Activated CD4-positive, alpha-beta T cell treated with anti-CD3 and anti-CD28 coated beads for 36 hours (primary cell): ENCODE data around the gene TM7SF3. TPM values are rescaled to one million over a fixed set of nuclear protein-coding genes. Genes with fewer than 3 reads are reported as not detected.
"Not testable (repeated sequence)": the region's sequence is repeated elsewhere in the genome, so short reads cannot be mapped to it uniquely, and the experiment has no call there.

ENCODE experiments used
- ATAC-seq: fragments of 200-7000 bp; cut with Tn5 transposase; one replicate; pipeline ENCODE4 v1.10.0; 2021; ENCODE audit warnings: mild to moderate bottlenecking, moderate library complexity
- CTCF ChIA-PET: fragments of 350-600 bp; sonication (Branson Sonifier 250); formaldehyde crosslinking; loops from one replicate; lab custom pipeline; 2021; ENCODE audit warnings: antibody characterized with exemption; lab: Charles Lee
- POLR2A ChIA-PET: fragments of 350-600 bp; sonication (Branson Sonifier 250); formaldehyde crosslinking; loops from one replicate; lab custom pipeline; 2021; ENCODE audit warnings: antibody characterized with exemption, inconsistent platforms; lab: Charles Lee
- DNase-seq: peaks from one replicate; pipeline ENCODE4 v3.0.0-alpha.2; 2020
- H3K27ac Mint-ChIP-seq: one replicate; pipeline ENCODE4 v1.8.0; 2021; ENCODE audit warnings: mixed read lengths
- H3K27me3 Mint-ChIP-seq: one replicate; pipeline ENCODE4 v1.8.0; 2021; ENCODE audit warnings: mixed read lengths
- H3K36me3 Mint-ChIP-seq: one replicate; pipeline ENCODE4 v1.8.0; 2021; ENCODE audit warnings: low read depth, mixed read lengths
- H3K4me1 Mint-ChIP-seq: one replicate; pipeline ENCODE4 v1.8.0; 2021; ENCODE audit warnings: mixed read lengths
- H3K4me3 Mint-ChIP-seq: one replicate; pipeline ENCODE4 v1.8.0; 2021; ENCODE audit warnings: mild to moderate bottlenecking, moderate library complexity, mixed read lengths
- H3K9me3 Mint-ChIP-seq: one replicate; pipeline ENCODE4 v1.8.0; 2021; ENCODE audit warnings: low read depth, mixed read lengths
- intact Hi-C, 2 experiments: fragments of 100-400 bp; cut with DNase I in 1 of 2; cut with micrococcal nuclease in 1 of 2; formaldehyde crosslinking; loops; one replicate each; pipeline versions ENCODE4 v1.14.2 to v1.15.1; 2022 to 2024; cut with DNase I, micrococcal nuclease
- total RNA-seq, 2 experiments: library from RNA; stranded (reverse); gene quantifications; one replicate each; pipeline ENCODE4 v1.2.3, GENCODE V29; 2021

Gene TM7SF3
- total RNA-seq, 2 experiments from 2014 or later, result 29.4 to 34.0 TPM

- no peaks in the 10 kb centered on the region for H3K27me3 Mint-ChIP-seq
- no peak overlapping the region for H3K4me3 Mint-ChIP-seq
- ChIA-PET POLR2A (no interaction called here), CTCF (interaction anchor here (0.6 kb wide), 1 partner anchor 25 kb away, joined by 3 read pairs; no protein-coding TSS in a partner anchor)
- ATAC-seq (no peak), DNase-seq (no peak)
- H3K4me1 Mint-ChIP-seq, result peaks cover 4% of the 10 kb centered on the region
- intact Hi-C loops, result no loop called here
- H3K9me3 Mint-ChIP-seq, result no peaks in the 10 kb centered on the region
- no peak overlapping the region for H3K27ac Mint-ChIP-seq
- peaks cover 32% of the 10 kb centered on the region for H3K36me3 Mint-ChIP-seq
Observed at GRCh38 chr12:26978801-26979200, 35.4 kb downstream of the TM7SF3 start.

- DNase-seq (no peak), ATAC-seq (no peak)
- H3K27ac Mint-ChIP-seq, result no peak overlapping the region
- H3K36me3 Mint-ChIP-seq, result peaks cover 32% of the 10 kb centered on the region
- H3K27me3 Mint-ChIP-seq, result no peaks in the 10 kb centered on the region
- CTCF ChIA-PET, result interaction anchor here (0.6 to 1.5 kb wide), 4 partner anchors 39 to 110 kb away, joined by 3 to 6 read pairs (median 4); no protein-coding TSS in a partner anchor
- no peak overlapping the region for H3K4me3 Mint-ChIP-seq
- H3K9me3 Mint-ChIP-seq, result no peaks in the 10 kb centered on the region
- POLR2A ChIA-PET, result no interaction called here
- intact Hi-C loops, result no loop called here
- peaks cover 9% of the 10 kb centered on the region for H3K4me1 Mint-ChIP-seq
Observed at GRCh38 chr12:26976687-26977086, 37.5 kb downstream of the TM7SF3 start.

GRCh38 chr12:26971963-26972362 is 42.2 kb downstream of the TM7SF3 start:
- intact Hi-C loops, result loop anchor here (1.0 kb wide), 2 partner anchors 31 to 42 kb away; partner anchors contain the start of gene TM7SF3 (in 1 of the 2)
- H3K36me3 Mint-ChIP-seq, result peaks cover 38% of the 10 kb centered on the region
- H3K4me3 Mint-ChIP-seq, result no peak overlapping the region
- no peak overlapping the region for H3K27ac Mint-ChIP-seq
- peak; percentile 100 for ATAC-seq
- CTCF ChIA-PET, result interaction anchor here (0.6 to 1.6 kb wide), 8 partner anchors 9 to 337 kb away, joined by 3 to 7 read pairs (median 4); partner anchors contain the start of gene MED21
- no peaks in the 10 kb centered on the region for H3K27me3 Mint-ChIP-seq
- no peaks in the 10 kb centered on the region for H3K9me3 Mint-ChIP-seq
- DNase-seq, result peak; percentile 83
- H3K4me1 Mint-ChIP-seq, result peaks cover 22% of the 10 kb centered on the region
- POLR2A ChIA-PET, result interaction anchor here (0.6 to 0.7 kb wide), 6 partner anchors 19 to 331 kb away, joined by 3 to 15 read pairs (median 12); partner anchors contain the start of gene FGFR1OP2

- POLR2A ChIA-PET, result no interaction called here
- Mint-ChIP-seq H3K36me3 (peaks cover 30% of the 10 kb centered on the region), H3K4me3 (no peak overlapping the region), H3K27me3 (no peaks in the 10 kb centered on the region), H3K27ac (no peak overlapping the region), H3K9me3 (no peaks in the 10 kb centered on the region), H3K4me1 (peaks cover 18% of the 10 kb centered on the region)
- intact Hi-C loops, result no loop called here
- ATAC-seq, result no peak
- no peak for DNase-seq
- CTCF ChIA-PET, result interaction anchor here (0.6 kb wide), 1 partner anchor 1884 kb away, joined by 3 read pairs; no protein-coding TSS in a partner anchor
Observed at GRCh38 chr12:26970136-26970535, 44.0 kb downstream of the TM7SF3 start.

- Mint-ChIP-seq H3K27me3 (no peaks in the 10 kb centered on the region), H3K4me1 (peaks cover 14% of the 10 kb centered on the region), H3K27ac (no peak overlapping the region), H3K4me3 (no peak overlapping the region), H3K36me3 (peaks cover 23% of the 10 kb centered on the region), H3K9me3 (no peaks in the 10 kb centered on the region)
- POLR2A ChIA-PET, result no interaction called here
- no peak for DNase-seq
- no peak for ATAC-seq
- CTCF ChIA-PET, result interaction anchor here (0.6 to 0.7 kb wide), 3 partner anchors 10 to 186 kb away, joined by 3 to 4 read pairs (median 3); partner anchors contain the start of gene ITPR2
- intact Hi-C loops, result no loop called here
Observed at GRCh38 chr12:26966842-26967241, 47.3 kb downstream of the TM7SF3 start.

GRCh38 chr12:26963413-26963812 is 50.8 kb downstream of the TM7SF3 start:
- ATAC-seq, result no peak
- ChIA-PET POLR2A (no interaction called here), CTCF (no interaction called here)
- peaks cover 24% of the 10 kb centered on the region for H3K36me3 Mint-ChIP-seq
- H3K4me3 Mint-ChIP-seq, result no peak overlapping the region
- DNase-seq, result no peak
- H3K27ac Mint-ChIP-seq, result no peak overlapping the region
- H3K9me3 Mint-ChIP-seq, result no peaks in the 10 kb centered on the region
- H3K4me1 Mint-ChIP-seq, result no peaks in the 10 kb centered on the region
- intact Hi-C loops, result no loop called here
- H3K27me3 Mint-ChIP-seq, result no peaks in the 10 kb centered on the region

GRCh38 chr12:26961803-26962202 is 52.4 kb downstream of the TM7SF3 start:
- peaks cover 27% of the 10 kb centered on the region for H3K36me3 Mint-ChIP-seq
- no peak overlapping the region for H3K4me3 Mint-ChIP-seq
- ATAC-seq, result no peak
- H3K27ac Mint-ChIP-seq, result no peak overlapping the region
- no peaks in the 10 kb centered on the region for H3K27me3 Mint-ChIP-seq
- ChIA-PET POLR2A (no interaction called here), CTCF (no interaction called here)
- no peaks in the 10 kb centered on the region for H3K9me3 Mint-ChIP-seq
- no peak for DNase-seq
- H3K4me1 Mint-ChIP-seq, result no peaks in the 10 kb centered on the region
- intact Hi-C loops, result no loop called here

GRCh38 chr12:26961391-26961790 is 52.8 kb downstream of the TM7SF3 start:
- intact Hi-C loops, POLR2A ChIA-PET, ATAC-seq, H3K4me1 Mint-ChIP-seq, H3K27ac Mint-ChIP-seq, H3K9me3 Mint-ChIP-seq, H3K27me3 Mint-ChIP-seq, DNase-seq, CTCF ChIA-PET, H3K4me3 Mint-ChIP-seq: not testable (repeated sequence)
- peaks cover 29% of the 10 kb centered on the region for H3K36me3 Mint-ChIP-seq

GRCh38 chr12:26954027-26954426 is 60.2 kb downstream of the TM7SF3 start:
- CTCF ChIA-PET, result interaction anchor here (1.3 to 4.1 kb wide), 4 partner anchors 11 to 121 kb away, joined by 4 to 15 read pairs (median 8); partner anchors contain the start of genes ITPR2 and TM7SF3
- H3K27me3 Mint-ChIP-seq, result no peaks in the 10 kb centered on the region
- no peak for ATAC-seq
- H3K27ac Mint-ChIP-seq, result no peak overlapping the region
- intact Hi-C loops, result no loop called here
- no peak overlapping the region for H3K4me3 Mint-ChIP-seq
- peaks cover 33% of the 10 kb centered on the region for H3K4me1 Mint-ChIP-seq
- H3K36me3 Mint-ChIP-seq, result peaks cover 29% of the 10 kb centered on the region
- H3K9me3 Mint-ChIP-seq, result no peaks in the 10 kb centered on the region
- POLR2A ChIA-PET, result no interaction called here
- no peak for DNase-seq

- DNase-seq (no peak), ATAC-seq (peak; percentile 30)
- Mint-ChIP-seq H3K4me3 (no peak overlapping the region), H3K4me1 (peaks cover 36% of the 10 kb centered on the region), H3K9me3 (peaks cover 1% of the 10 kb centered on the region), H3K27ac (no peak overlapping the region), H3K27me3 (no peaks in the 10 kb centered on the region), H3K36me3 (peaks cover 34% of the 10 kb centered on the region)
- POLR2A ChIA-PET, result no interaction called here
- intact Hi-C loops, result no loop called here
- CTCF ChIA-PET, result interaction anchor here (1.3 to 4.1 kb wide), 2 partner anchors 10 to 62 kb away, joined by 5 to 15 read pairs; partner anchors contain the start of gene TM7SF3
Observed at GRCh38 chr12:26953447-26953846, 60.7 kb downstream of the TM7SF3 start.

- ChIA-PET CTCF (no interaction called here), POLR2A (no interaction called here)
- H3K27me3 Mint-ChIP-seq, result no peaks in the 10 kb centered on the region
- peaks cover 54% of the 10 kb centered on the region for H3K4me1 Mint-ChIP-seq
- ATAC-seq (no peak), DNase-seq (no peak)
- no peak overlapping the region for H3K4me3 Mint-ChIP-seq
- peaks cover 42% of the 10 kb centered on the region for H3K36me3 Mint-ChIP-seq
- intact Hi-C loops, result no loop called here
- H3K27ac Mint-ChIP-seq, result no peak overlapping the region
- H3K9me3 Mint-ChIP-seq, result peaks cover 11% of the 10 kb centered on the region
Observed at GRCh38 chr12:26948309-26948708, 65.9 kb downstream of the TM7SF3 start.

GRCh38 chr12:26941215-26941594 is 73.0 kb downstream of the TM7SF3 start:
- H3K36me3 Mint-ChIP-seq, result peaks cover 15% of the 10 kb centered on the region
- no peaks in the 10 kb centered on the region for H3K27me3 Mint-ChIP-seq
- no peak for DNase-seq
- CTCF ChIA-PET, result interaction anchor here (1.5 kb wide), 1 partner anchor 31 kb away, joined by 4 read pairs; no protein-coding TSS in a partner anchor
- peak overlapping the region; percentile 93 for H3K27ac Mint-ChIP-seq
- peaks cover 4% of the 10 kb centered on the region for H3K9me3 Mint-ChIP-seq
- peak overlapping the region; percentile 98 for H3K4me3 Mint-ChIP-seq
- H3K4me1 Mint-ChIP-seq, result peaks cover 50% of the 10 kb centered on the region
- no peak for ATAC-seq
- POLR2A ChIA-PET, result no interaction called here
- intact Hi-C loops, result loop anchor here (1.0 kb wide), 1 partner anchor 31 kb away; no protein-coding TSS in a partner anchor
